AML-193 (cell line): Measurements from ENCODE around the gene IL16.
"Not testable (repeated sequence)": the region's sequence is repeated elsewhere in the genome, so short reads cannot be mapped to it uniquely, and the experiment has no call there.

Experiments
- DNase-seq, 2 experiments: peaks; one replicate each; lab custom pipeline; 2025; lab: John Stamatoyannopoulos, UW

The IL16 gene

DNA sequence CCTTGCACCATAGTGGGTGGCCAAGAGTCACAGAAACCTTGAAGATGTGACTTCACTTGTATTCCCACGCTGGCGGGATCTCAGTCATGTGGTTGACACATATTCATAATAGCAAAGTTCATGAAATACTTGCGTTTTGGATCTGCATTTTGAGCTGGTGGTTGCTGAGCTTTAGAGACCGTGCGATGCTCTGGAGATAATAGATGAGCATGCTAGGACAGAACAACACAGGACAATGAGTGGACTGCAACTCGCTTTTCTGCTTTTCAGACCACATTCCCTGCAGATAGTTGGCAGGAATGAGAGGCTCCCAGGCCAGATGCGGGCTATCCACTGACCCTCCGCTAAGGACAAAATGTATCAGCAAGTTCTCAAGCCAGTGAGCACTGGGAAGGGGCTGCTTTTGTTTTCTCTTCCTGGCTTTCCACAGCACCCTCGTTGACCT is 141.1 kb downstream of the IL16 start:
- no peak for DNase-seq

DNA sequence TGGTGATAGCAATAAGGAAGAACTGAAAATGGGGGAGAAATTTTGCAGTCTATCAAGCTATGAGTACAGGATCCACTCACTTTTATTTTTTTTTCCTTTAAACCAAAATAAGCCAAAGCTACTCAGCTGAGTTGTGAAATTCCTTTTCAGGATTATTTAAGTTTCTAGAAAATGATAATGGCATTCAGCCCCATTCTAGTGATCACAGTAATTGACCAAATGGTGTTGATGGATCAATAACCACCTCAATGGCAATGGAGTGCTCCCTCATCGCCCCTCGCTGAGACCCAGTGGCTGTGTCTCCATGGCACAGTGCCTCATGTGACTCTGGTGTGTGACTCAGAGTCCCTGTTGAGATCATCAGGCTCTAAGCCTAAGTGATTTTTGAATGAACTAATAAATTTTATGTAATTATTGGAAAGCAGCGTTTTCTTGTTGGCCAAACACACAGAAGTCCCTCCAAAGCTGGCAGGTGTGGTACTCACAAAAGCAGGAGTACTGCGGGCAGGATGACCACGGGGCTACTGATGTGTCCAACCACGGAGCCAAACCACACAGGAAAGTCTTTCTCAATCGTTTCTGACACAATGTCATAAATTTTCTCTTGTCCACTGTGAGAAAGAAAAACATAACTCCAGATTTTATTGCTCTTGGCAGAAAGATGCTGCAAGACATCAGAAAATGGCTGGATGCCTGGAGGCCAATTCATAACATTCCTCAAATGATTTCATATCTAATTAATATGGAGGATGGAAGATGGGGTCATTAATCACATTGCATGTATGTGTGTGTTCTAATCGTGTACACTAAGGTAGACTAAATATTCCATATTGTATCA is 141.7 kb downstream of the IL16 start:
- peak; percentile 4 to 17 for DNase-seq

DNA sequence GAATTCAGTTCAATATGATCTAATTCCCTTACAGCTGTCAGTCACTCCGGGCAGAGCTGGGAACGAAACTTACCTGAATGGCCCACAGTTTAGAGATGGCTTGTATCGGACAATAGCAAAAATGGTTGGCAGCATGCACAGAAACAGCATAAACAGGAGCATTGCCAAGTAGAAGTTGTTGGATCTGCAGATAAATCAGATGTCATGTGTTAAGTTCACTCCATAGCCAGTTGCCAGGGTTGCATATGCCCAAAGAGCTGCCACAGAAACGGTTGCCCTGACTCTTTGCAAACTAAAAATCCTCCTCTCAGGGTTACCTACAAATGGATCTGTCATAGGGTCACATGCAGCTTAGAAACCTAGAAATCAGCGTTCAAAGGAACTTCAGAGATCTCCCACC is 142.6 kb downstream of the IL16 start:
- no peak for DNase-seq

DNA sequence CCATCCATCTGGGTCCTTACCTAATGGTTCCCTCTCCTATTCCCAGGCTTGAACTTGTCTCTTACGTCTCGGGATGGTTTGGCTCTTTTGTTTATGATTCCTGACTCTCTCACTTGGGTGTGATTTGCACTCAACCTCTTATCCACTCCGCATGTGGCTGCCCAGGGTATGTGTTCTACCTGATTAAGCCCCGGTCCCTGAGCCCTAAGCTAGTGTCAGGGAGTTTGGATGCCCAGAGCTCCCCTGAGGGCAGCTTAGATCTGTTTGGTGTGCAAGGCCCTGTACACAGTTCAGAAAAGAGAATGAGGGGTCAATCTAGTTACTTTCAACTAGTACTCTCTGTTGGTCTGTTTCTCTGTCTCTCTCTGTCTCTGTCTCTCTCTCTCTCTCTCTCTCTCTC is 143.2 kb downstream of the IL16 start:
- DNase-seq = no peak

DNA sequence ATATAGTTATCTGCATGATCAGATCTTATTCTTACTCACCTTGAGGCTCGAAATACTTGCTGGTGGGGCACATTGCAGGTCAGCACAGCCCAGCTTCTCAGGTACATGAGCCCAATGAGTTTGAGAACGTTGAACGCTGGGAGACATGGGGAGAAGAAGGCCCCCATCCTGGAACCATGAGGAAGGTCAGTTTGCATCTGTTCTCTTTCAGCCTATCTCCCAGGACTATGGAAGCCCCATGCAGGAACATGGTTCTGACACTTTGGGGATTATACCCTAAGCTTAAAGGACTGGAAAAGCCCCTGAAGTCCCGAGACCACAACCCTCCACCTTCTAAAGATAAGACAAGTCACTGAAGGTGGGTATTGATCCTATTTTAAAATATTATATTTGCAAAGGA is 144.7 kb downstream of the IL16 start:
- no peak for DNase-seq

DNA sequence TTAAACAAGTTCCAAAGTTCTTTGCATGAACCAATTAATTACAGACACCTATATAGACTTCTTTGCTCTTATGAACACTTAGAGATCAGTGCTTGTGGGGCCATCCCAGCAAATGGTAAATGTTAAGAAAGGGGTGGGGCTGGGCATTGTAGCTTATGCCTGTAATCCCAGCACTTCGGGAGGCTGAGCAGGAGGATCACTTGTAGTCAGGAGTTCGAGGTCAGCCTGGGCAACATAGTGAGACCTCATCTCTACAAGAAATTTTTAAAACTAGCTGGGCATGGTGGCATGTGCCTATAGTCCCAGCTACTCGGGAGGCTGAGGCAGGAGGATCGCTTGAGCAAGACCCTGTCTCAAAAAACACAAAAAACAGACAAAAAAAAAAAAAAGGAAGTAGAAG is 146.7 kb downstream of the IL16 start:
- DNase-seq = no peak

DNA sequence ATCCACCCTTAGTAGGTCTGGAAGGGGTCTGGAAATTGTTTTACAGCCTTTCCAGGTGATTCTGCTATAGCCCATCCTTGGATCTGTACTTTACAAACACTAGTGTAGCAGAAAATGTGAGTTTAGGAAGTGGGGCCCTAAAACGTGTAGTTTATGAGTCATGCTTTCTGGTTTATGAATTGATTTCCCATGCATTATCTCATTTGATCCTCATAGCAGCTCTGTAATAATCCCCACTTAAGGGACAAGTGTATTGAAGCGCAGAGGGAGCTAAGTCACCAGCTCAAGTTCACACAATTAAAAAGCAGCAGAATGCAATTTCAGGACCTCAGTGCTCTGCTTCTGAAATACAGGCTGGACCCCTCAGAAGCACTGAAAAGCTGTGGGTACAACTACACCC is 149.9 kb downstream of the IL16 start:
- DNase-seq = no peak

DNA sequence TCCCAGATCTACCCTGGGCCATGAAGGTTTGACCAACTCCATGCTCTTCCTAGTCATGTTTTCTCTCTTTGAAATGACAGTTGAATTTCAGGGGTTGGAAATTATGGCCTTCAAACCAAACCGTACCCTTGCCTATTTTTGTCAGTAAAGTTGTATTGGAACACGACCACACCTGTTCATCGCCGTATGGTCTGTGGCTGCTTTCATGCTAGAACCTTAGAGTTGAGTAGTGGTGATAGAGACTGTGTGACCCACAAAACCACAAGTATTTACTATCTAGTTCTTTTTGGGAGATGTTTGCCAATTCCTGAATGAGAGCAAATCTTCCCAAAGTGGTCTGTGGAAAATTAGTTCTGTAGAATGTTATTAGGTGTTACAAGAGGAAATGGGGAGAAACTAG is 151.2 kb downstream of the IL16 start:
- DNase-seq = no peak

DNA sequence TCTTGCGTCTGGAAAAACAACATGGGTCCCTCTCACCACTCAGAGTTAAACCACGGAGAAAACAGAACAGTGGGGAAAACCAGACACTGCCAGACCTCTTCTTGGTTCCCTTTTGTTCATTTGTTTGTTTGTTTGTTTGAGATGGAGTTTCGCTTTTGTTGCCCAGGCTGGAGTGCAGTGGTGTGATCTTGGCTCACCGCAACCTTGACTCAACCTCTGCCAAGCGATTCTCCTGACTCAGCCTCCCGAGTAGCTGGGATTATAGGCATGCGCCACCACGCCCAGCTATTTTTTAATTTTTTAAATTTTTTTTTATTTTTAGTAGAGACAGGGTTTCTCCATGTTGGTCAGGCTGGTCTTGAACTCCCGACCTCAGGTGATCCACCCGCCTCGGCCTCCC is 152.0 kb downstream of the IL16 start:
- DNase-seq = not testable (repeated sequence)

DNA sequence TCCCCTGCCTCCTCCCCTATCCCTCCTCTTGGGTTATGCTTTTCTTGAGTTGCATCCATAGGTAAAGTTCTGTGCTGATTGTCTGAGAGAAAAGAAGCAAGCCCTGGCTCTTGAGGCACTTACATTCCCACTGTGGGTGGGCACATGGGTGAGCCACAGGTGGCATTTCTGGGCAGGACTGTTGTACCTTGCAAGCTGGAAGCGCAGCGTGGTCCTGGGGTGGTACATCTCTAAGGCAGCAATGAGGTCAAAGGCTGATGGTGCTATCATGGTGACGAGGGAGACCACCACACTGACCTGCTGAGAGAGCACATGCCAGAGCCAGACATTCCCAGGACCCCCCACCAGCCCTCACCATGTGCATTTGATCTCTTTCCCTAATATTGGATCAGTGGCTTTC is 152.6 kb downstream of the IL16 start:
- no peak for DNase-seq

DNA sequence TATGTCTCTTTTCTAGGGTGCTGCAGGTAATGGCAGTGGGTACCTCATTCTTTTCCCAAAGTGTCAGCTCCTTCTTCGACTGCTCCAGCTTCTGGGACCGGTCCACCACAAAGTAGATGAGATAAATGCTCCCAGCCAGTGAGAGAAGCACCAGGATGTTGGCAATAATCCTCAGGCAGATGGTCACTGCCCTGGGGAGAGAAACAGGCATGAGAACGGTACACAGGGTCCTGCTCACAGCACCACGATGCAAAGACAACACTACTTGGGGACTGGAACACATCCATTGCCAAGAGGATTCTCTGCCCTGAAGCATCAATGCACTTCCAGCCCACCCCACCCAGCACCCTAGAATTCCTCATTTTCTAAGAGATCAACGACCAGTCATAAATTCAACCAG is 155.0 kb downstream of the IL16 start:
- no peak for DNase-seq

DNA sequence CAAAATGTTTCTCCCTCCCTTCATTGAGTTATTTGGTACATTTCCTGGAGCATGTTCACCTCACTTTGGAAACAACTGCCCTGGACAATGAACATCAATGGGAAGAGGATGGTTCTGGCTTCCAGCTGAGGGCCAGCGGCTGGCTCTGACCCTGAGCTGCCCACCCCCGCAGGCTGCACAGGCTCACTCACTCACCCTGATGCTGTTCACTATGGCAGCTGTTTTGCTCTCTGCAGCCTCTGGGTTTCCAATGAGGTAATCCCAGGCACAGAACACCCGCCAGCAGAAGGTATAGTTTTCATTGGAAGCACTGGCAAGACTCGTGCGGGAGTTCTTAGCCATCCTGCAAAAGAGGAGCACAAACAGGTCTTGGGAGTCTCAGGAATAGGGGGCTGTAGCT is 159.6 kb downstream of the IL16 start:
- DNase-seq = no peak

DNA sequence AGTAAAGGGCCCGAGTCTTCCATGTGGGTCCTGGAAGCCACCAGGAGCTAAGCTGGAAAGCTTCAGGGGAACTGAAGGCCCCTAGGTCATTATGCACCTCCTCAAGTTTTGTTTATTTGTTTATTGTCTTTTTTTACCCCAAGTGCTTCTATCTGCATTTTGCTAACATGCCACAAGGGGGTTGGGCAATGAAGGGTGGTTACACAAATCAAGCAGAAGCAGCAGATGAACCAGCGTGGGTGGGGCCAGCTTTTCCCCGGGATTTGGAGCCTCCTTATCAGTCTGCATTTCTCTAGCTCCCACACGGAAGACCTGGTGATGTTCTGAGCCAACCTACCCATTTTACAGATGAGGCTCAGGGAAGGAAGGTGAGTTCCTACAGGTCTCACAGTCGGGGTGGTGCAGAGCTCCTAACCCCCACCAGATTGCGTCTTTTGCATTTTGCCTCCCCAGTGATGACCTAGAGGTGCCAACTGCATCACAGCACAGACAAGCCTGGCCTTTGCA is 160.6 kb downstream of the IL16 start:
- DNase-seq = no peak

DNA sequence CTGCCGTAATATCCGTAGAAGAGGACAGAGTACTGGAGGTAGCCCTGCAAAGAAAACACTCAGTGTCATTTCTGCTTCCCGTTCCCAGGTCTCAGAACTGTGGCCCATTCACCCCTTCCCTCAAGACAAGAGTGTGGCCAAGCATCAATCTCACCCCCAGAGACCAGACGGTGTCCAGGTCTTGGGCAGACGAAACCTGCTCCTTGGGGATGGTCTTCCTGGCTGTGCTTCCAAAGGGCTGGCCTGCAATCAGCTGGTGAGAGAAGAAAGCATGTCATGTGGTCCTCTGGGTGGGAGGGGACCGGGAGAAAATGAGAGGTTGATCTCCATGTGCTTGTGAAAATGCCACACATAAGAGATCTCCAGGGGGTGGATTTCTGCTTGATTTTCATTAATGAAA is 161.6 kb downstream of the IL16 start:
- DNase-seq = no peak

DNA sequence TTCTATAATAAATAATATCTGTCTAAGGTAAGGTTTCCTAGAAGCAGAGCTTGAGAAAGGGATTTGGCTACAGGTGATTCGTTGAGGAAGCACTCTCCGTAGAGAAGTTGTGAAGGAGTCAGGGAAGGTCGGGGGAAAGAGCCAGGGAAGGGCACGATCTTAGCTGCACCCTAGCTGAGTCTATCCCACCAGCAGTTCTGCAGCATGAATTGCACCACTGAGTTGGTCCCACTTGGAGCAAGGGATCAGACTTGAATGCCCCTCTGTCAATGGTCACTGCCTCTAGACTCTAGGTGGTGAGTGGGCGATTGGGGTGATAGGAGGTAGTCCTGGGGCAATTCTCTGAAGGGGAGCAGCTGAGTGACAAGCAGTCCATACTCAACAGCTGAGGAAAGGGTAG is 163.8 kb downstream of the IL16 start:
- DNase-seq = no peak

DNA sequence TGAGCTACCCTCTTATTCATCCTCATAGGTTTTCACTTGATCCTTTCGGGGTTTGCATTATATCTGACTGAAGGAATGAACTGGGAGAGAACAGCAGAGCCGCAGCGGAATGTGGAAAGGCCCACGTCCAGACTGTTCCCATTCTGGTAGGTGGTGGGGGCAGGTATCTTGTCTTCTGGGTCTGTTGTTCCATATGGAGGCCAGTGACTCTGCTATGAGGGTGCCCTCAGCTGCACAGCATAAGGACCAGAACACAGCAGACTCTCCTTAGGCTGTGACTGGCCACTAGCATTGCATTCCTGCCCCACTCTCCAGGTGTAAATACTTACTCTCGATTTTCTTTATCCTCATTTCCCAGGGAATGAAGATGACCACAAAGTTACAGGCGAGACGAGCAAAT is 165.2 kb downstream of the IL16 start:
- no peak for DNase-seq

DNA sequence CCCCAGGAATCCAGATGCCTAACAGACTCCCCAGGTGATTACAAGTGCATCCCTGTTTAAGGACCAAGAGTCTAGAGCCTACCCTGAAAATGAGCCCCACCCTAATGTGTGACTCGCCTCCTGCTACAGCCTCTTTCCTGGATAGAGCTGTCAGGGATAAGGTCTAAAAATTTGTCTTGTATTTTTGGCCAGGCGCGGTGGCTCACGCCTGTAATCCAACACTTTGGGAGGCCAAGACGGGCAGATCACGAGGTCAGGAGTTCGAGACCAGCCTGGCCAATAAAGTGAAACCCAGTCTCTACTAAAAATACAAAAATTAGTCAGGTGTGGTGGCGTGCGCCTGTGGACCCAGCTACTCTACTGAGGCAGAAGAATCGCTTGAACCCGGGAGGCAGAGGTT is 166.1 kb downstream of the IL16 start:
- DNase-seq = no peak

DNA sequence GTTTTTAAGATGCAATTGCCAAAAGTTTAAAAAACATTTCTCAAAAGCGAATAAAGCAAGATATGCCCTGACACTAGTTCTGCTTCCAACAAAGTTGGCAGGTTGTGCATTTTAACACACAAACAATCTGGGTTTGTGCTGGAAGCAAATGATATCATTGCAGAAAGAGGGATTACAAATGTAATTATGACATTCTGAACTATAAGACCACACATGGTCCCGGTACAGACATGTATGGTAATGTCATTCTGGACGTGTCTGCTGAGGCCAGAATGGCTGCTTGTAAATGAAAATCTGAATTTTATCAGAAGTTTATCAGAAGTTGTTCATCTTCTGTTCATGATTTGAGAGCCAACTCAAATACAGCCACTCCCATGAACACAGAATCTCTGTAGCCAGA is 166.6 kb downstream of the IL16 start:
- DNase-seq = no peak
